A549 (cell line): ENCODE results near the gene PCDHGA7. TPM values are rescaled to one million over a fixed set of nuclear protein-coding genes. Genes with fewer than 3 reads are reported as not detected.

Source experiments
- ATAC-seq, 2 experiments: fragments of 200-7000 bp in 1 of 2; fragments of >200 bp in 1 of 2; cut with Nextera tagmentation in 1 of 2; cut with Tn5 transposase in 1 of 2; 3 replicates each; pipeline versions ENCODE4 v1.8.0 to v1.9.1; 2018 to 2020; ENCODE audit warnings: mild to moderate bottlenecking in 1 of 2, moderate library complexity in 1 of 2
- CTCF ChIA-PET: fragments of 300-600 bp; sonication (Branson Sonifier 250); formaldehyde crosslinking; extraction: SDS; loops from one replicate; lab custom pipeline; 2021; ENCODE audit warnings: antibody characterized with exemption, inconsistent platforms; lab: Yijun Ruan, JAX
- POLR2A ChIA-PET: fragments of 350-600 bp; formaldehyde crosslinking; extraction: SDS; loops from one replicate; lab custom pipeline; 2021; ENCODE audit warnings: antibody characterized with exemption, inconsistent platforms; lab: Yijun Ruan, JAX
- DNase-seq, 2 experiments: peaks; one replicate each; pipeline versions ENCODE4 v3.0.0 to v3.0.0-alpha.2; 2011 to 2016; ENCODE audit warnings: low read depth in 1 of 2, low spot score in 1 of 2
- FAIRE-seq: peaks from 2 replicates; lab custom pipeline; 2011; peaks lifted over from hg19 to GRCh38; lab: Jason Lieb, UNC
- H3K27ac ChIP-seq, 2 experiments: fragments of >200 bp; sonication (Bioruptor Twin); formaldehyde crosslinking; 3 replicates each; pipeline ENCODE4 v1.5.1; 2016 to 2017
- H3K4me1 ChIP-seq: fragments of >200 bp; sonication (Bioruptor Twin); formaldehyde crosslinking; 3 replicates; pipeline ENCODE4 v1.6.1; 2016
- H3K4me2 ChIP-seq: fragments of >200 bp; sonication (Bioruptor Twin); formaldehyde crosslinking; 3 replicates; pipeline ENCODE4 v1.6.1; 2016
- H3K4me3 ChIP-seq: fragments of >200 bp; sonication (Bioruptor Twin); formaldehyde crosslinking; 3 replicates; pipeline ENCODE4 v1.5.1; 2016
- H3K9me3 ChIP-seq: fragments of >200 bp; sonication (Bioruptor Twin); formaldehyde crosslinking; 3 replicates; pipeline ENCODE4 v1.6.1; 2016
- CBX2 ChIP-seq: fragments of 200-600 bp; sonication (generic); IDR thresholded peaks from 2 replicates; pipeline ENCODE4 v1.6.1; 2016; ENCODE audit warnings: low read depth, mild to moderate bottlenecking, borderline replicate concordance
- CBX8 ChIP-seq: fragments of 200-600 bp; sonication (generic); IDR thresholded peaks from 2 replicates; pipeline ENCODE4 v1.6.1; 2016
- CTCF ChIP-seq: fragments of >200 bp; sonication (Bioruptor Twin); formaldehyde crosslinking; IDR thresholded peaks from 3 replicates; pipeline ENCODE4 v1.5.1; 2016
- FOSB ChIP-seq: fragments of 250-450 bp; sonication (Bioruptor Pico); IDR thresholded peaks from 2 replicates; pipeline ENCODE4 v1.5.0; 2020; ENCODE audit warnings: mild to moderate bottlenecking, moderate library complexity
- FOXS1 ChIP-seq: fragments of 250-450 bp; sonication (Bioruptor Pico); IDR thresholded peaks from 2 replicates; pipeline ENCODE4 v1.5.0; 2020; ENCODE audit warnings: mild to moderate bottlenecking, moderate library complexity
- GATA3 ChIP-seq: IDR thresholded peaks from 2 replicates; pipeline ENCODE4 v1.6.1; 2012; ENCODE audit warnings: borderline replicate concordance
- HEYL ChIP-seq: fragments of 250-450 bp; sonication (Bioruptor Pico); IDR thresholded peaks from 2 replicates; pipeline ENCODE4 v1.8.0; 2021; ENCODE audit warnings: mild to moderate bottlenecking, moderate library complexity
- HOXB5 ChIP-seq: fragments of 250-450 bp; sonication (Bioruptor Pico); IDR thresholded peaks from 2 replicates; pipeline ENCODE4 v1.5.0; 2020; ENCODE audit warnings: mild to moderate bottlenecking, moderate library complexity
- JUNB ChIP-seq: fragments of >200 bp; sonication (Bioruptor Twin); formaldehyde crosslinking; IDR thresholded peaks from 2 replicates; pipeline ENCODE4 v1.6.1; 2016
- KDM5A ChIP-seq: fragments of 200-600 bp; sonication (generic); IDR thresholded peaks from 2 replicates; pipeline ENCODE4 v1.6.1; 2016; ENCODE audit warnings: antibody characterized with exemption, mild to moderate bottlenecking
- MAFK ChIP-seq: fragments of 450-650 bp; IDR thresholded peaks from 2 replicates; pipeline ENCODE4 v1.6.1; 2014; ENCODE audit not compliant: partially characterized antibody
- MAZ ChIP-seq: fragments of 150-350 bp; IDR thresholded peaks from 2 replicates; pipeline ENCODE4 v1.6.1; 2014; ENCODE audit warnings: antibody characterized with exemption, low read depth, low read length, borderline replicate concordance
- NR3C1 ChIP-seq: fragments of >200 bp; sonication (Bioruptor Twin); formaldehyde crosslinking; IDR thresholded peaks from 3 replicates; pipeline ENCODE4 v1.6.1; 2017
- PBX3 ChIP-seq: IDR thresholded peaks from 2 replicates; pipeline ENCODE4 v1.6.1; 2012
- POLR2AphosphoS2 ChIP-seq: conservative IDR thresholded peaks from 2 replicates; pipeline ENCODE4 v1.6.1; 2012; ENCODE audit warnings: low read length, improper control_type of control experiment, inconsistent platforms
- RAD21 ChIP-seq, 2 experiments: fragments of >200 bp in 1 of 2; sonication (Bioruptor Twin) in 1 of 2; formaldehyde crosslinking in 1 of 2; IDR thresholded peaks in 1 of 2; conservative IDR thresholded peaks in 1 of 2; 2 replicates in 1 of 2; 3 replicates in 1 of 2; pipeline ENCODE4 v1.6.1; 2012 to 2018; ENCODE audit warnings: inconsistent platforms in 1 of 2
- SREBF2 ChIP-seq: fragments of 450-650 bp; IDR thresholded peaks from 2 replicates; pipeline ENCODE4 v1.6.1; 2014; ENCODE audit warnings: mild to moderate bottlenecking, moderate library complexity
- ZFP36 ChIP-seq: fragments of 450-650 bp; IDR thresholded peaks from 2 replicates; pipeline ENCODE4 v1.6.1; 2014; ENCODE audit warnings: borderline replicate concordance; ENCODE audit not compliant: partially characterized antibody
- ZNF302 ChIP-seq: fragments of 250-450 bp; sonication (Bioruptor Pico); IDR thresholded peaks from 2 replicates; pipeline ENCODE4 v1.9.0; 2021; ENCODE audit warnings: inconsistent platforms, mild to moderate bottlenecking, moderate library complexity
- ZSCAN20 ChIP-seq: fragments of 250-450 bp; sonication (Bioruptor Pico); IDR thresholded peaks from 2 replicates; pipeline ENCODE4 v1.8.0; 2022; ENCODE audit warnings: mild to moderate bottlenecking, moderate library complexity
- WGBS: methylation state at CpG from one replicate; pipeline ENCODE4 v1.1.6; 2017; ENCODE audit errors: missing lambda C conversion rate; 5-methylcytosine and 5-hydroxymethylcytosine counted together
- polyA plus RNA-seq, 4 experiments: library from polyadenylated mRNA; depleted of rRNA in 3 of 4; stranded (reverse); fragments of >200 nt; fragmentation: RNase III in 1 of 4; extraction: RNeasy Plus Mini Kit Qiagen cat#74134 plus additional on column Dnase treatment in 1 of 4; gene quantifications; 2 replicates in 3 of 4; 3 replicates in 1 of 4; pipeline ENCODE4 v1.2.3, GENCODE V29; 2011 to 2017

PCDHGA7 gene
- polyA plus RNA-seq, 2 of the 4 experiments (the other 2 are of a cell fraction), result 0.76 to 1.1 TPM

- peaks cover 55% of the 10 kb centered on the region for H3K9me3 ChIP-seq
- peak within 1 kb of the TSS; percentile 2 to 54; a peak in 2 of 6 replicates for H3K27ac ChIP-seq
- TF ChIP-seq RAD21 (conservative IDR thresholded peaks at IDR 0.05 in 1 of 2, IDR thresholded peaks at IDR 0.05 in 1 of 2), result peak; percentile 50 to 52
- peak; percentile 28; the same call in 2 of the 3 replicates for TF ChIP-seq CTCF
- TF ChIP-seq CBX8, result no peak
- ChIA-PET CTCF (interaction anchor here (0.5 to 3.5 kb wide), 27 partner anchors 10 to 587 kb away, joined by 3 to 21 read pairs (median 4); partner anchors contain the start of genes PCDHGA7, PCDHGA8, PCDHGB1 and PCDHGB4), POLR2A (interaction anchor here (0.6 to 1.7 kb wide), 5 partner anchors 13 to 606 kb away, joined by 3 to 8 read pairs (median 4); partner anchors contain the start of genes PCDHGA7 and TAF7)
- 49% methylated on average over 32 of the region's 32 CpGs for WGBS
- H3K4me1 ChIP-seq, result no peaks in the 10 kb centered on the region
- DNase-seq (peak in 1 of 2 experiments; percentile 55), ATAC-seq (peak; percentile 90 to 96), FAIRE-seq (no peak)
- H3K4me3 ChIP-seq, result peak within 1 kb of the TSS; percentile 29
- H3K4me2 ChIP-seq, result peak within 1 kb of the TSS; percentile 60
Observed at GRCh38 chr5:141369994-141370848, 12.3 kb upstream of the PCDHGA7 start, which contains the start of gene PCDHGB3. TSS of gene PCDHGB3 (plus strand) at chr5:141370242. CDS start at chr5:141370395, 153 bp downstream.

- no peak overlapping the region for H3K4me2 ChIP-seq
- 76% methylated on average over 49 of the region's 69 CpGs for WGBS
- no peak for TF ChIP-seq GATA3
- TF ChIP-seq SREBF2, result no peak
- no peak for TF ChIP-seq ZSCAN20 (CRISPR knock-in tag)
- TF ChIP-seq HEYL, result no peak
- no peak for DNase-seq
- H3K27ac ChIP-seq, result no peak overlapping the region
- H3K4me1 ChIP-seq, result no peaks in the 10 kb centered on the region
- FAIRE-seq, result no peak
- POLR2A ChIA-PET, result no interaction called here
- H3K9me3 ChIP-seq, result peaks cover 48% of the 10 kb centered on the region
- no peak overlapping the region for H3K4me3 ChIP-seq
- no peak for ATAC-seq
- CTCF ChIA-PET, result interaction anchor here (1.1 to 3.5 kb wide), 11 partner anchors 14 to 278 kb away, joined by 3 to 21 read pairs (median 16); partner anchors contain the start of genes DIAPH1, PCDHGA1, PCDHGB1 and PCDHGB4
Observed at GRCh38 chr5:141371572-141372475, 10.7 kb upstream of the PCDHGA7 start.

- POLR2A ChIA-PET, result no interaction called here
- peaks cover 55% of the 10 kb centered on the region for H3K9me3 ChIP-seq
- DNase-seq (no peak), ATAC-seq (no peak)
- no peak within 1 kb of the TSS for H3K4me2 ChIP-seq
- WGBS, result 73% methylated on average over 27 of the region's 27 CpGs
- H3K27ac ChIP-seq, result no peak within 1 kb of the TSS
- H3K4me3 ChIP-seq, result no peak within 1 kb of the TSS
- TF ChIP-seq HOXB5 (CRISPR knock-in tag) (no peak), KDM5A (no peak), FOXS1 (no peak), ZFP36 (no peak), FOSB (CRISPR knock-in tag) (no peak), ZSCAN20 (CRISPR knock-in tag) (no peak), MAZ (no peak), CBX2 (no peak), POLR2AphosphoS2 (no peak), NR3C1 (no peak), PBX3 (no peak), GATA3 (no peak), CBX8 (no peak), MAFK (no peak), ZNF302 (CRISPR knock-in tag) (no peak), JUNB (no peak)
- TF ChIP-seq, all 56 proteins: peak for 0
- CTCF ChIA-PET, result interaction anchor here (0.8 to 2.5 kb wide), 4 partner anchors 9 to 190 kb away, joined by 3 to 10 read pairs (median 6); partner anchors contain the start of genes PCDHGA5 and PCDHGB1
- H3K4me1 ChIP-seq, result no peaks in the 10 kb centered on the region
- FAIRE-seq, result no peak
Observed at GRCh38 chr5:141373673-141374317, 8.7 kb upstream of the PCDHGA7 start, which contains the start of gene PCDHGA6. TSS of gene PCDHGA6 (plus strand) at chr5:141373891. CDS start at chr5:141374084, 193 bp downstream.
